C4-2B (cell line): ENCODE measurements around the gene ZNF593OS.

Experiments used
- H3K27ac ChIP-seq: fragments of 450-650 bp; 2 replicates; pipeline ENCODE4 v1.5.1; 2017
- CTCF ChIP-seq: fragments of 450-650 bp; conservative IDR thresholded peaks from 2 replicates; pipeline ENCODE4 v1.5.1; 2017; ENCODE audit warnings: mild to moderate bottlenecking
- ZFX ChIP-seq: fragments of 450-650 bp; IDR thresholded peaks from 2 replicates; pipeline ENCODE4 v1.6.1; 2017

Gene ZNF593OS

DNA sequence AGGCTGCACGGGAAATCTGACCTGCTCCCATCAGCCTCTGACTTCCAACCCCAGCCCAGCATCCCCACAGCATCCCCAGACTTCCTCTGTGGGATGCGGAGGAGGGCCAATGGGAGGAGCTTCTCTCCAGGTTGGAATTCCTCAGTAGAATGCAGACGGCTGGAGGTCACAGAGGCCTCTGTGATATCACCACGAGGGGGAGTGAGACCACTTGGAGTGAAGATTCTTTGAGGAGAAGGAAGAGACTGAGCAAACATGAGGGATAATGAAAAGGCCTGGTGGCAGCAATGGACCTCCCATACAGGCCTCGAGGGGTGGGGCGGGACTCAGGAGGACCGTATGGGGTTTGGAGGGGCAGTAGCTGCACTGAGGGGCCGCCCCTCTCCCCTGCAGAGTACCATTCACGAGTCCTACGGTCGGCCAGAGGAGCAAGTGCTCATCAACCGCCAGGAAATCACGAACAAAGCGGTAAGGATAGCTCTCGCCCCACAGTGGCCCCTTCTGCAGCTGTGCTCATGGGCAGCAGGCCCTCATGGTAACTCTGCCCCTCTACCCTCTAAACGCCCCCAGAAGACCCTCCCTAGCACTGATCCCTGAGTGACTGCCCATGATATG is 18.8 kb upstream of the ZNF593OS start, which contains the start of gene CATSPER4:
Gene CATSPER4 (plus strand): TSS at position 230 of the 615 bp plus-strand sequence. CDS start 26 bp downstream, at position 256.
- TF ChIP-seq CTCF (no peak), ZFX (no peak)
- H3K27ac ChIP-seq = no peak within 1 kb of the TSS

DNA sequence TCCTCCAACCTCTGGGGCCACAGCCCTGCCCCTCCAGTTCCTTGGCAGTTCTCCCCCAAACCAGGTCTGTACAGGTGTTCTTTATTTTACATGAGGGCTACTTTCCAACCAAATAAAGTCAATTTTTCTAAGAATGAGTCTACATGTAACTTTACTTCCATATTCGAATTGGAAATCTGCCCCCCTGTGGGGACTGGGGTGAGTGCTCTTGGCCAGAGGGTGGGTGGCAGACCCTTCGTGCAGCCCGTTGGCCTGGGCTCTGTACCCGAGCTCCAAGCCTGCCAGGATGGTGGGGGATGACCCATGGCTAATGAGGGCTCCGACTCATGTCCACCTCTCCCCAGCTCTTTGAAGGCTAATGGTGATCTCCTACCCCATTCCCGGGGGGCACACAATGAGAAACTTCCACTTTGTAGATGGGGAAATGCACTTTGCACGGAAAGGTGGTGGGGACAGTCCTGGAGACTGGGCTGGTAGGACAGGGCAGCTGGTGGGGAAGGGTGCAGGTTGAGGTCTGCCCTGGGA is 18.2 kb upstream of the ZNF593OS start:
- H3K27ac ChIP-seq = no peak overlapping the region
- TF ChIP-seq ZFX (no peak), CTCF (no peak)

DNA sequence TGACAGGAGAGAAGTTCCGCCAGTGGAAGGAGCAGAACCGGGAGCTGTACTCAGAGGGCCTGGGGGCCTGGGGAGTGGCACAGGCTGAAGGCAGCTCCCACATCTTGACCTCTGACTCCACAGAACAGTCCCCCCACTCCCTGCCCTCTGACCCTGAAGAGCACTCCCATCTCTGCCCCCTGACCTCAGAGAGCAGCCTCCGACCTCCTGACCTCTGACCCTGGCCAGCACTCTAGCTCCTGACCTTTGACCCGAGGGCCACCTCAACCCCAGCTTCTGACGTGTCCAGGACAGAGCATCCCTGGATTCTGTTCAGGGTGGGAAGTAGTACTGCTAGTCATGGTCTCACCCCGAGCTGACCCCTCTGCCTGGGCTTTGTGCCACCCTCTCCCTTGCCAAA is 17.7 kb upstream of the ZNF593OS start:
- H3K27ac ChIP-seq = no peak overlapping the region
- TF ChIP-seq CTCF (no peak), ZFX (no peak)

DNA sequence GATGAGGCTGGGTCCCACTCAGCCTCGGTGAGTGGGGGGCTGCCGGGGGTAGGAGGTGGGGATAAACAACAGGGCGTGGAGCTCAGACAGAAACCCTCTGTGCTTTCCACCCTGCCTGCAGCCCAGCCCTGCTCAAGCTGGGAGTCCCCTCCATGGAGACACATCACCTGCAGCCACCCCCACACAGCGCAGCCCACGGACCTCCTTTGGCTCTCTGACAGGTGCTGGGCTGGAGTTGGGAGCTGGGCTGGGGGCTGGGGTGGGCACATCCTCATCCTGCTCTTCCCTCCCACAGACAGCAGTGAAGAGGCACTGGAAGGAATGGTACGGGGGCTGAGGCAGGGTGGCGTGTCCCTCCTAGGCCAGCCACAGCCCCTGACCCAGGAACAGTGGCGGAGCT is 16.8 kb upstream of the ZNF593OS start:
- TF ChIP-seq CTCF (no peak), ZFX (no peak)
- no peak overlapping the region for H3K27ac ChIP-seq

- H3K27ac ChIP-seq = no peak overlapping the region
- TF ChIP-seq CTCF (no peak), ZFX (no peak)
Observed at GRCh38 chr1:26187882-26188281, 16.2 kb upstream of the ZNF593OS start.

DNA sequence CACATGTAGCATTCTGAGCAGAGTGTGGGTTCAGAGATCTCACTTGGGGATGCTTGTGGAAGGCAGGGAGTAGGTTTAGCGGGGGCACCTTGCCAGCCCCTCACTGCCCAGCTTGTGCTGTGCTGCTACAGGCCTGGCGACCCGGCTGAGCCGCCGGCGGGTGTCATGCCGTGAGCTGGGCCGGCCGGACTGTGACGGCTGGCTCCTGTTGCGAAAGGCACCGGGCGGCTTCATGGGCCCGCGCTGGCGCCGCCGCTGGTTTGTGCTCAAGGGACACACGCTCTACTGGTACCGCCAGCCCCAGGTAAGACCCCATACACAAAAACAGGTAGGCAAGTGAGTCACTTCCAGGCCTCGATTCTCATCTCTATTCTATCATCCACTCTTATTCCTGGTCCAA is 13.3 kb upstream of the ZNF593OS start:
- no peak overlapping the region for H3K27ac ChIP-seq
- no peak for TF ChIP-seq ZFX
- no peak for TF ChIP-seq CTCF

GRCh38 chr1:26184086-26184485 is 12.5 kb upstream of the ZNF593OS start:
- TF ChIP-seq CTCF (no peak), ZFX (no peak)
- H3K27ac ChIP-seq = no peak overlapping the region
